Liver (tissue), 3 donors: ENCODE measurements around the gene PRMT3.
A peak's percentile ranks its signal among the peaks of the same experiment; 100 is the strongest.

ENCODE experiments used
- EGR1 ChIP-seq, 2 donors: IDR thresholded peaks; 2 replicates each; pipeline ENCODE4 v1.6.1; 2016 to 2018; ENCODE audit warnings: antibody characterized with exemption in 2 of 2, low read depth in 2 of 2
- FOXA1 ChIP-seq: IDR thresholded peaks from 2 replicates; pipeline ENCODE4 v1.6.1; 2016; ENCODE audit warnings: antibody characterized with exemption
- FOXA2 ChIP-seq: IDR thresholded peaks from 2 replicates; pipeline ENCODE4 v1.6.1; 2016; ENCODE audit warnings: antibody characterized with exemption
- GABPA ChIP-seq, 2 donors: IDR thresholded peaks in 1 of 2; conservative IDR thresholded peaks in 1 of 2; 2 replicates each; pipeline ENCODE4 v1.6.1; 2016; ENCODE audit warnings: antibody characterized with exemption in 2 of 2, mild to moderate bottlenecking in 1 of 2, moderate library complexity in 1 of 2
- HNF4A ChIP-seq, 2 donors: conservative IDR thresholded peaks; 2 replicates each; pipeline ENCODE4 v1.6.1; 2016; ENCODE audit warnings: antibody characterized with exemption in 2 of 2, mild to moderate bottlenecking in 2 of 2
- HNF4G ChIP-seq: IDR thresholded peaks from 2 replicates; pipeline ENCODE4 v1.6.1; 2016; ENCODE audit warnings: antibody characterized with exemption
- JUND ChIP-seq, 2 donors: IDR thresholded peaks; 2 replicates each; pipeline ENCODE4 v1.6.1; 2016; ENCODE audit warnings: antibody characterized with exemption in 2 of 2
- MAX ChIP-seq: IDR thresholded peaks from 2 replicates; pipeline ENCODE4 v1.6.1; 2016; ENCODE audit warnings: antibody characterized with exemption
- RAD21 ChIP-seq, 2 donors: IDR thresholded peaks; 2 replicates each; pipeline ENCODE4 v1.6.1; 2016; ENCODE audit warnings: antibody characterized with exemption in 2 of 2, mild to moderate bottlenecking in 2 of 2
- REST ChIP-seq: IDR thresholded peaks from 2 replicates; pipeline ENCODE4 v1.6.1; 2016; ENCODE audit warnings: antibody characterized with exemption, mild to moderate bottlenecking
- TAF1 ChIP-seq: conservative IDR thresholded peaks from 2 replicates; pipeline ENCODE4 v1.6.1; 2016; ENCODE audit warnings: antibody characterized with exemption, mild to moderate bottlenecking
- YY1 ChIP-seq: IDR thresholded peaks from 2 replicates; pipeline ENCODE4 v1.6.1; 2016; ENCODE audit warnings: antibody characterized with exemption, mild to moderate bottlenecking
- TF ChIP-seq, protein P1 (sequence below): fragments of 150-350 bp; IDR thresholded peaks from 2 replicates; pipeline ENCODE4 v1.5.1; 2017; ENCODE audit warnings: improper control_type of control experiment, low read depth, low read length; ENCODE audit not compliant: missing input control
- TF ChIP-seq, protein P2 (sequence below): IDR thresholded peaks from 2 replicates; pipeline ENCODE4 v1.6.1; 2016; ENCODE audit warnings: antibody characterized with exemption
- donor health status: healthy.
- donor health status: healthy.

GRCh38 chr11:20501252-20501651 lies 113.7 kb downstream of the PRMT3 start:
- TF ChIP-seq REST (peak; percentile 38), TAF1 (no peak), RAD21 (IDR thresholded peaks at IDR 0.05) (peak; percentile 14 to 25), GABPA (IDR thresholded peaks at IDR 0.05 in 1 of 2, conservative IDR thresholded peaks at IDR 0.05 in 1 of 2) (no peak), FOXA1 (peak; percentile 14), YY1 (peak; percentile 89), HNF4A (conservative IDR thresholded peaks at IDR 0.05) (peak; percentile 62 to 64), EGR1 (IDR thresholded peaks at IDR 0.05; ENCODE audit: low read depth in 2 of 2) (no peak), FOXA2 (peak; percentile 34), MAX (no peak), JUND (IDR thresholded peaks at IDR 0.05) (peak; percentile 55 to 78), HNF4G (no peak)
- TF ChIP-seq, protein P1, sequence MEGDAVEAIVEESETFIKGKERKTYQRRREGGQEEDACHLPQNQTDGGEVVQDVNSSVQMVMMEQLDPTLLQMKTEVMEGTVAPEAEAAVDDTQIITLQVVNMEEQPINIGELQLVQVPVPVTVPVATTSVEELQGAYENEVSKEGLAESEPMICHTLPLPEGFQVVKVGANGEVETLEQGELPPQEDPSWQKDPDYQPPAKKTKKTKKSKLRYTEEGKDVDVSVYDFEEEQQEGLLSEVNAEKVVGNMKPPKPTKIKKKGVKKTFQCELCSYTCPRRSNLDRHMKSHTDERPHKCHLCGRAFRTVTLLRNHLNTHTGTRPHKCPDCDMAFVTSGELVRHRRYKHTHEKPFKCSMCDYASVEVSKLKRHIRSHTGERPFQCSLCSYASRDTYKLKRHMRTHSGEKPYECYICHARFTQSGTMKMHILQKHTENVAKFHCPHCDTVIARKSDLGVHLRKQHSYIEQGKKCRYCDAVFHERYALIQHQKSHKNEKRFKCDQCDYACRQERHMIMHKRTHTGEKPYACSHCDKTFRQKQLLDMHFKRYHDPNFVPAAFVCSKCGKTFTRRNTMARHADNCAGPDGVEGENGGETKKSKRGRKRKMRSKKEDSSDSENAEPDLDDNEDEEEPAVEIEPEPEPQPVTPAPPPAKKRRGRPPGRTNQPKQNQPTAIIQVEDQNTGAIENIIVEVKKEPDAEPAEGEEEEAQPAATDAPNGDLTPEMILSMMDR = no peak
- TF ChIP-seq, protein P2, sequence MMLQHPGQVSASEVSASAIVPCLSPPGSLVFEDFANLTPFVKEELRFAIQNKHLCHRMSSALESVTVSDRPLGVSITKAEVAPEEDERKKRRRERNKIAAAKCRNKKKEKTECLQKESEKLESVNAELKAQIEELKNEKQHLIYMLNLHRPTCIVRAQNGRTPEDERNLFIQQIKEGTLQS = peak; percentile 94
